Medulla oblongata (tissue), 1 donor: Measurements from ENCODE around the gene TMEM222.

Source experiments
- DNase-seq: peaks from one replicate; pipeline ENCODE4 v3.0.0-alpha.2; 2015; ENCODE audit errors: extremely low spot score

The TMEM222 gene

DNA sequence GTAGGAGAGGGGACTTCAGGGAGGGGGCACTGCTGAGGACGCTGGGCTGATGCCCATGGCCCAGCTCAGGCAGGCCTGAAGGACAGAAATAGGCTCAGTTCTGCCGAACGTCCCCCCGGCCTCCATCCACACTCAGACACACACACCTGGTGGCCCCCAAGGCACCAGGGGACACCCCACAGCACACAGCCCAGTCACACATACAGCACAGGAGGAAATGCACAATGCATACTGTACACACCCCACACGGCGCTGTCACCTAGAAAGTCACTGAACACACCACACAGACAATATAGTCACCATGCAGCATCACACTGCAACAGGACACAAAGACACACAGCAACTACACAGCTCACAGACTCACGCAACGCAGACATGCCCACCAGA, 20.4 kb downstream of the TMEM222 start:
- DNase-seq, result no peak

DNA sequence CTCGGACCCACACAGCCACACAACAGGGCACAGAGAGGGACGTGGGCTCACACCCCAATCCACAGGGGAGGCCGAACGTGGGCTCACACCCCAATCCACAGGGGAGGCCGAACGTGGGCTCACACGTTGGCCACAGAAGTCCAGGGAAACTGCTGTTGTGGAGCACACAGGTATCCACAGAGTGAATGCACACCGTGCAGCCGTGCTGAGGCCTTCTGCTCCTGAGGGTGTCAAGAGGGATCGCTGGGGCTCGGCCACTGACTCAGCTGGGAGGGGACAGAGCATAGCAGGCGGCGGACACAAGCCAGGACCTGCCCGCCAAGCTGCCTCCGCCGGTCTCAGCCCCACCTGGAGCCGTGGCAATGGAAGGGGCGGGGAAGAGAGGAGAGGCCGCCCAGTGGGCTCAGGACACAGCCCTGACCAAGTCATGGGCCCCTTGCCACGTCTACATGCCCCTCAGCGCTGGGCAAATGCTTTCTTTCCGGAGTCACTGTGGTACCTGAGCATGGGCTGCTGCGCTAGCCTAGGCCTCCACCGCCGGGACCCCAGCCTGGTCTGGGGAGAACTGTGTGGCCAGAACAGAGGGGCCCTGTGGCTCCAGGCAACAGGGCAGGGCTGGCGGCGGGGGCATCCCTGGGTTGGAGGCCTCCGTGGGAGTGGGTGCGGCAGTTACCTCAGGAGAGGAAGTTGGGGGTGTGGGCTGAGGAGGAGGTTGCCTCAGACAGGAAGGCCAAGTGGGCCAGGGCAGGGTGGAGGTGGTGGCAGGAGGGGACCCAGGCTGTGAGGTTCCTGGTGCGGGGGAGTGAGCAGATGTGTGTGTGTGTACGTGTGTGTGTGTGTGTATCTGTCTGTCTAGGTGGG, 21.0 kb downstream of the TMEM222 start:
- no peak for DNase-seq

DNA sequence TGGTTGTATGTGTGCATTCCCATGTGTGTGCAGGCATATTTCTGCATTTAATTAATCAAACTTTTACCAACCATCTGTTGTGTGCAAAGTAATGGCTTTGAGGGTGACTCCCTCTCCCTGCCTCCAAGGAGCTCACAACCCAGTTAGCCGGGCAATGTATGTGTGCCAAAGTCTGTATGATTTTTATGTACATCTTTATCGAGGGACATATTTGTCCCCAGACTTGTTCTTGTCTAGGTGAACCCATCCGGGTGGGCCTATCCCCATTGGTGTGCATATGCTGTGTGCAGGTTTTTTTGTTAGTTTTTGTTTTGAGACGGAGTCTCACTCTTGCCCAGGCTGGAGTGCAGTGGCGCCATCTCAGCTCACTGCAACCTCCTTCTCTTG, 21.7 kb downstream of the TMEM222 start:
- no peak for DNase-seq

DNA sequence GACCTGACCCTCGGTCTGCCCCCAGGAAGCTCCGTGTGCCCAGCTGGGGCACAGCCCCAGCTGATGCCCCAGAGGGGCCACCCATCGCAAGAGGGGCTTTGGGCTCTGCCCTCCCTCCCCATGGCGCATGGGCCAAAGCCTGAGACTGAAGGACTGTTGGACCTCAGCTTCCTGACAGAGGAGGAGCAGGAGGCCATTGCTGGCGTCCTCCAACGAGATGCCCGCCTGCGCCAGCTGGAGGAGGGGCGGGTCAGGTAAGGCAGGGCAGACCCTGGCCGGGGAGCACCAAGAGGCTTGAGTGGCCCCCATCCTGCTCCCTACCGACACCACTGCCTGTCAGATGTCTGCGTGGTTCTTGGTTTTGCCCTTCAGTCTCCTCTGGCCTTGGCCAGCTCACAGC, 23.3 kb downstream of the TMEM222 start:
- no peak for DNase-seq

DNA sequence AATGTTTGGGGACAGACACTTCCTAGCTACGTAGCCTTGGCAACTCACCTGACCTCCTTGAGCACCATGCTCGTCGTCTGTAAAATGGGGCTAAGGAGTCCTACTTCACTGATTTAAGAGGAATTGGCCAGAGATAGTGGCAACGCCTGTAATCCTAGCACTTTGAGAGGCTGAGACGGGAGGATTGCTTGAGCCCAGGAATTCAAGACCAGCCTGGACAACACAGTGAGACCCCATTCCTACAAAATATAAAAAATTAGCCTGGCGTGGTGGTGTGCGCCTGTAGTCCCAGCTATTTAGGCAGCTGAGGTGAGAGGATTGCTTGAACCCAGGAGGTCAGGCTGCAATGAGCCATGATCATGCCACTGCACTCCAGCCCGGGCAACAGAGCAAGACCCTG, 24.4 kb downstream of the TMEM222 start:
- DNase-seq, result no peak

DNA sequence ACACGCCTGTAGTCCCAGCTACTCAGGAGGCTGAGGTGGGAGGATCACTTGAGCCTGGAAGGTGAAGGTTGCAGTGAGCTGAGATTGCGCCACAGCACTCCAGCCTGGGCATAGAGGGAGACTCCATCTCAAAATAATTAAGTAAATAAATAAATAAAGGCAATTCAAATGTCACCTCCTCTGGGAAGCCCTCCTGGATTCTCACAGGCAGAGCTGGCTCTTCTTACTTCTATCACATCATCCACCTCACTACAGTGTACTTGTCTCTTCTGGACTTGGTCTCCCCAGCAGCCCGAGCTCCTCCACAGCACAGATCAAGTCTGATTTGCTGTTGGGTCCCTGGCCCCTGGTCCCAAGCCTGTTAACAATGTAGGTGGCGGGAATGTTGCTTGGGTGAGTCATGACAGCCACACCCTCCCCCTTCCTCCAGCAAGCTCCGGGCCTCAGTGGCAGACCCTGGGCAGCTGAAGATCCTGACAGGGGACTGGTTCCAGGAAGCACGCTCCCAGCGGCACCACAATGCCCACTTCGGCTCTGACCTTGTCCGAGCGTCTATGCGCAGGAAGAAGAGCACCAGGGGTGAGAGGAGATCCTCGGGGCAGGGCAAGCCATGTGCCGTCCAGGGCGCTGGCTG, 25.1 kb downstream of the TMEM222 start:
- DNase-seq, result no peak

DNA sequence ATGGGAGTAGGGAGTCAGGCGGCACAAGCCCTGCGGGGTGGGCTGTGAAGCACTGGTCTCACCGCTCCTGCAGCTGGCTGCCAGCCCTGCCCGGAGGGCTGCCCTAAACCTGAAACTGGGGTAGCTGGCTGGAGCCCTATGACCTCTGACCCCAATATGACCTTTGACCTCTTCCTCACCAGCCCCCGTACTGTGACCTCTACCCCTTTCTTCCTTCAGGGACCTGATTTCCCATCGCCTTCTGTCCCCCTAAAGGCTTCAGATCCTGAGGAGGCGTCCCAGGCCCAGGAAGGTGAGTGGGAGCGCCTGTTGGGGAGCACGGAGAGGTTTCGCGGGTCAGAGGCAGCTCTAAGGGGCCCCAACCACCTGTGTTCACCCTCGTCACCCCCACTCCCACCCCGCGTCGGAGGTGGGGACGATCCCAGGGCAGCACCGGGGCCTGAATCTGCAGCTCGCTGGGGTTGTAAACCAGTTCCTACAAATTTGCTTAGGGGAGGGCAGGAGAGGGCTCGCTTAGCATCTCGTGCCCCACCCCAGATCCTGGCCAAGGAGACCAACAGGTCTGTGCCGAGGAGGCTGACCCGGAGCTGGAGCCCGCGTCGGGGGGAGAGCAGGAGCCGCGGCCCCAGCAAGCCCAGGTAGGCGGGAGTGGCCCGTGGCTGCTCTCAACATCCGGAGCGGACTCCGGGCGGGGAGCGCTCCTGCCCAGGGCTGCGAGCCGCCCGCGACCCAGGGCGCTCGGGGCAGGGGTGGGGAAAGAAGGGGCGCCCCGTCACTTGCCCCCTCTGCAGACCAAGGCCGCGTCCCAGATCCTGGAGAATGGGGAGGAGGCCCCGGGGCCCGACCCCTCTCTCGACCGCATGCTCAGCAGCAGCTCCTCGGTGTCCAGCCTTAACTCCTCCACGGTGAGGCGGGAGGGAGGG, 27.2 kb downstream of the TMEM222 start:
- DNase-seq, result no peak

DNA sequence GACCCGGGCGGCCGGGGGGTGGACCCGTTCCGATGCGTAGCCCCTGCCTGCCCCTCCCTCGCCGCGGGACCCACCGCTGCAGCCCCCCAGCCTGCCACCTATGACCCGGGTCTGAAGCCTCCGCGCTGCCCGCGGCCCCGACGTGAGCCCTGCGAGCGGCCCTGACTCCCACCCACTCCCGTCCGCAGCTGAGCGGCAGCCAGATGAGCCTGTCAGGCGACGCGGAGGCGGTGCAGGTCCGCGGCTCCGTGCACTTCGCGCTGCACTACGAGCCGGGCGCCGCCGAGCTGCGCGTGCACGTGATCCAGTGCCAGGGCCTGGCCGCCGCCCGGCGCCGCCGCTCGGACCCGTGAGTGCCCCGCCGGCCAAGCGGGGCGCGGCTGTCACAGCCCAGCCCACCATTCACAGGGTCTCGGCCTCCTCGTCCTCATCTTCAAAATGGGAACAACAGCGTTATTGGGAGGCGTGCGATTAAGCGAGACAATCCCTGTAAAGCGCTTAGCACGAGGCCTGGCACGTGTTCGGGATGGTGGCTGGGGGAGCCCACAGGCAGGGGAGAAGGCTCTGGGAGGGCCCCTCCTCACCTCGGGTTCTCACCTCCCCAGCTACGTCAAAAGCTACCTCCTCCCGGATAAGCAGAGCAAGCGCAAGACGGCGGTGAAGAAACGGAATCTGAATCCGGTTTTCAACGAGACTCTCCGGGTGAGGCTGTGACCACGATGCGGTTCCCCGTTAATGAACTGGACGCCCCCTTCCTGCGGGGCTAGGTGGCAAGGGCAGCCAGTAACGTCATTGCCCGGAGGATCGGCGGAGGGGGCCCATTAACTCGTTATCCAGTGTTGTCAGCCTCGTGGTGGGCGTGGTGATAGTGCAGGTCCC, 28.1 kb downstream of the TMEM222 start:
- no peak for DNase-seq

DNA sequence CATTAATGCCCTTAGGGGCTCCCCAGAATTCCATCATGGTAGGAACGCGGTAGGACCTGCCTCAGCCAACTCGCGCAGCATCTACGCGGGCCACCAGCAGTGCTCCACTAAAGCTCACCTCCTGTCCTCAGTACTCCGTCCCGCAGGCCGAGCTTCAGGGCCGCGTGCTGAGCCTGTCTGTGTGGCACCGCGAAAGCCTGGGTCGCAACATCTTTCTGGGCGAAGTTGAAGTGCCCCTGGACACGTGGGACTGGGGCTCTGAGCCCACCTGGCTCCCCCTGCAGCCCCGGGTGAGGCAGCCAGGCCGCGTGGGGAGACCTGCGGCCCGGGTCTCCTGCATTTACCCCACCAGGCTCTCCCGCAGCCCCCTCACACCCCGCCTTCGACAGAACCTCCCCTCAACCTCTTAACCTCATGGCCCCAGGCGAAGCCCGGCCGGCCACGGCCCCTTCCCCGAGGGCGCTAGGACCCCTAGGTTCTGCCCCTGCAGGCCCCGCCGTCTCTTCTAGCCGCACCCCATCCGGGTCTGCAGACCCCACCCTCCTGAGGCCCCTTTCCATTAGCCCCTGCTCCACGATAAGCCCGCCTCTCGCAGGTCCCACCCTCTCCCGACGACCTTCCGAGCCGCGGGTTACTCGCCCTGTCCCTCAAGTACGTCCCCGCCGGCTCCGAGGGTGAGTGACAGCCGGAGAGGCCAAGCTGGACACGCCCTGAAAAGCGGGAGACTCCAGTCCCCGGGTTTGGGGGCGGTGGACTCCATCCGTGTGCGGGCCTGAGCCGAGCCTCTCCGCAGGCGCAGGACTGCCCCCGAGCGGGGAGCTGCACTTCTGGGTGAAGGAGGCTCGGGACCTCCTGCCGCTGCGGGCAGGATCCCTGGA, 28.9 kb downstream of the TMEM222 start:
- no peak for DNase-seq

DNA sequence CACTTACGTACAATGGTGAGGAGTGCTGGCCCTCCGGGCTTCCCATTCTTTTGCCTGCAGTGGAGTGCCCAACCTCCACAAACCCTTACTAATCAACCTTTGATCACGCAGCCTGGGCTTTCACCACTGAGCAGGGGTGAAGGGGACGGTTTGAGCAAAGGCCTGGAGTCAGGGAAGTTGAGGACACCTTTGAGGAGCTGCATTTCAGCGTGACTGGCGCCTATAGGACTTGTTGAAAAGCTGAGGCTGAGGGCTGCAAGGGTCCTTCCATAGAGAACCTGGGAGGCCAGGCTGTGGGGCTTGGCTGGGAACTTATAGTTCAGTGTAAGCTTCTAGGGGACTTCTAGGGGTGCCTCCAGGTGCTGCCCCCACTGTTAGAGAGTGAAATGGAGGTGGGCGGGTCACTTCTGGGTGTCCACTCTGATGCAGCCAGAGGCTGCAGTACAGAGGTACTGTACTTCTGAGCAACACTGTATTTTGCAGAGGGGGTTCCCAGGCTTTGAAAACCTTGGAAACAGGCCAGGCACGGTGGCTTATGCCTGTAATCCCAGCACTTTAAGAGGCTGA, 29.7 kb downstream of the TMEM222 start:
- DNase-seq, result no peak

DNA sequence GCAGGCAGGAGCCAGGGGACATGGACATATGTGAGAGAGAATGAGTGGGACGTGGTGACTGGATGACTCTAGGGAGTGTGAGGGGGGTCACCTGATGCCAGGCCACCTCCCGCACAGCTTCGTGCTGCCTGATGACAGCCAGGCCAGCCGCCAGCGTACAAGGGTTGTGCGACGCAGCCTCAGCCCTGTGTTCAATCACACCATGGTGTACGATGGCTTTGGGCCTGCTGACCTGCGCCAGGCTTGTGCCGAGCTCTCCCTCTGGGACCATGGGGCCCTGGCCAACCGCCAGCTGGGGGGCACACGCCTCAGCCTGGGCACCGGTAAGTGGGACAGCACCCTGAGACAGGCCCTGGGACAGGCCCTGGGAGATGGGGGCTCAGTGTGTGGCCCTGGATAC, 31.2 kb downstream of the TMEM222 start:
- no peak for DNase-seq

DNA sequence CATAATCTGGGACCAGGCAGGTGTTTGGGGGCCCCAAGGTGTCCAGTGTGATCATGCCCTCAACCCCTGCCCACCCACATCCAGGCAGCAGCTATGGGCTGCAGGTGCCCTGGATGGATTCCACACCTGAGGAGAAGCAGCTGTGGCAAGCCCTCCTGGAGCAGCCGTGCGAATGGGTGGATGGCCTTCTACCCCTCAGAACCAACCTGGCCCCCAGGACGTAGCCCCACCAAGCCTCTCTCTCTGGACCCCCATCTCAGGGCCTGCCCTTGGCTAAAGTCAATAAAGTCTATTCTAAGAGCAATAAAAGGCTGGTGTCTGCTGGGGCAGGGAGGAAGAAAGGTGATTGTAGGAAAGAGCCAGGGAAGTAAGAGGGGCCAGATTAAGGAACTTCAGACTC, 31.7 kb downstream of the TMEM222 start:
- no peak for DNase-seq

DNA sequence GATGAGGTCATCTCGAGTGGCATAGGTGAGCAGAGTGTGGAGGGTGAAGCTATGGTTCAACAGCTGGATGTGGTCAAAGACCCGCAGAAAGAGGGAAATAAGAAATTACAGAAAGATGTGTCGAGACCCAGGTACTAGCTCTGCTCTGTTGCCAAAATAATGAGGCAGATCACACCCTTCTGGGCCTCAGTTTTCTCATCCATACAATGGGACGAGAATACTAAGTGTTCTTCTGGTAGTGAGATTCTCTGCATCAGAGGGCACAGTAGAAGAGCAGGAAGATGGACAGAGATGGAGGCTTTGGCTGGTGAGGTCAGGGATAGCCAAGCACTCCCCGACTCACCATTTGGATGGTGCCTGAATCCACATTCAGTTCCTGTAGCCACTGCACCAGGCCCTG, 33.7 kb downstream of the TMEM222 start:
- DNase-seq, result no peak

DNA sequence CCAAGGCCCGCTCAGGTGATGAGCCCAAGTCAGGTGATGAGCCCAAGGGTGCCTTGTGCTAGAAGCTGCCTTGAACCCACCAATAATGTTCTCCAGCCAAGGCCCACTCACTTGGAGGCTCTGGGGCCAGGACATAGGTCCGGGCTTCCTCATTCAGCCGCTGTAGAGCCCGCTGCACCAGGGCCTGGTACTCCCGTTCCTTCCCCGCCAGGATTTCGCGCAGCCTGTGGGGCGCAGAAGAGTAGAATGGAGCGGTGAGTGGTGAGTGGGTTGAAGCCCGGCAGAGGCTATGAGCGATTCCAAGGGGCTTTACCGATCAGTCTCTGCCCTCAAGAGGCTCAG, 34.3 kb downstream of the TMEM222 start:
- no peak for DNase-seq

DNA sequence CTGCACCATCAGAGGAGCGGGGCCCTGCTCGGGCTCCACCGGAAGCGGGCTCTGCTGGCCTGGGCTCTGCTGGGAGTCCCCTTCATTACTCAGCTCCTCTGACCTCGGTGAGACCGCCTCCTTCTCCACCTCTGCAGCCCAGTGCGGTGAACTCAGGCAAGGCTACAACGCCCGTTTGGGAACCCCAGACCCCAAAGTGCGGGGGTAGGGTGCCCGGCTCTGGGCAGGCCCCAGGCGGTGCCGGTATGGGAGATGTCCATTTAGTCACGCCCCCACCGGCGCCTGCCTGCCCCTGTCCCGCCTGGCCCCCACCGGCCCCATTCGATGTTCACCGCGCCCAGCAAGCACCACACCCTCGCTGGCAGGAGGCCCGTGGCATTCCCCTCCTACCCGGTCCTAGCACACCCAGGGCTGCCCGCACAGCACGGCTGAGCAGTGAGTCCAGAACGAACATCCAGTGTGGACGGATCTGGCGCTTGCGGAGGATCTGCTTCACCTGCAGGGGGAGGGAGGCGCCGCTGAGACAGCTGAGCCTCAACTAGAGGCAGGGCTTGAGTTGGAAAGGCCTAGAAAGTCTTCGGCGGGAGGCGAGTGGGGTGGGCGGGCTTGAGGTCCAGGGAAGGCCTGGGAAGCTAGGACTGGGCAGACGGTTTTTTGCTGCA, 34.8 kb downstream of the TMEM222 start:
- no peak for DNase-seq

DNA sequence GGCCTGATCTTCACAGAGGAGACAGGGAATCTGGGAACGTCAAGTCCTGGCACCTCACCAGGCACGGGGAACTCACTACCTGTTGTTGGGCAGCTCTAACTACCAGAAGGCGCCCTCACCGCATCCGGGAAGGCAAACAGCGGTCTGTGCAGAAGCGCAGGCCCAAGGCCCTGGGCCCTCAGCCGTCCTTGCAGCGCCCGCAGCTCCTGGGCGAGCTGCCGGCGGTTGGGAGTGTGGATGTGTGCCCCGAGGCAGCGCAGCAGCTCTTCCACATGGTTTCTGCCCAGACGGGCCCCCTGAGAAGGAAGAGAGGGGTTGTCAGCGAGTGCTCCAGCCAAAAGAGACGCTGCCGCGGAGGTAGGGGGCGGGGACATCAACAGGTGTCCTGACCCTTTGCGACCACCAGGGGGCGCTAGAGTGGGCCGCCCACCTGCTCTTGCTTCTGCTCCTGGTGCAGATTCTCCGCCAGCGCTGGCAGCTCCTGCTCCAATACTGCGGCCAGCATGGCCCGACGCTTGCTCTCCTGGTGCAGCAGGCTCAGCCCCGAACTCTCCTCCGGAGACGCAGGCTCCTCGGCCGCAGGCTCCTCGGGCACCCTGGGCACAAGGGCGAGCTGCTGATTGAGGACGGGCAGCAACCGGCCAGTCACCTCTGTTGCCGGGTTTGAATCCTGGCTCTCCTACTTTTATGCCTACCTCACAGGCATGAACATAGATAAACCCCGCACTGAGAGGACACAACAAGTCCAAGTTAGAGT, 35.5 kb downstream of the TMEM222 start:
- peak; percentile 47 for DNase-seq

DNA sequence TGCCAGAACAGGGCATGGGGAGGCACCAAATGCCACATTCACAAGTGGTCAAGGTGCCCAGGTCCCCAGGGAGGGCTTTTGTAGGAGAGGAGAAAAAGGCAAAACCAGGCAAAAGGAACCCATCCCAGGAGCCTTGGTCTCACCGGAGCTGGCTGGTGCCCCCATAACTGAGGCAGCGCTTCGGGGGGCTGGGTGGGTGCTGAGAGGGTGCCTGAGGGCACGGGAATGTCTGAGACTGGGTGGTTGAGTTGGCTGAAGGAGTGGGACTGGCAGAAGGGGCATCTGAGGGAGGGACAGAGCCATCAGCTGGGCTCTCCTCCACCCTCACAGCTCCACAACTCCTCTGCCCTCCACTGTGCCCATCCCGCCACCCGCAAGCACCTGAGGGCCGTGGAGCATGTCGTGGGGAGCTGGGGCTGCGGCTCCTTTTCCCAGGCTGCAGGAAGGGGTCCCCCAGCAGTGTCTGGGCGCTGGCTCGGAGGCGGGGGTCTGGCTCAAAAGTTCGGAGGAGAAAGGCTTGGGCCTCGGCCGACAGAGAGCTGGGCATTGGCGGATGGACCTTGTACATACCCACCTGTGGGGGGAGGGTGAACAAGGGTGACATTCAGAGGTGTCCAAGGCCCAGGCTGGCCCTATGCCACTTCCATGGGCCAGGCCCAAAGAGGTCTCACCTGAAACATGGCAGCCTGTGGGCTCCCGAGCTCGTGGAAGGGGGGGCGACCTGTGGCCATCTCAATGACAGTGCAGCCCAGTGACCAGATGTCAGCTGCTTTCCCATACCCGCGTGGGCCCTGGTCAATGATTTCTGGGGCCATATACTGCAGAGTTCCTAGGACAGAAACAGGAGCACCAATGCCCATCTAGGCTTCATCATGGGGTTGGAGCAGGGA, 36.3 kb downstream of the TMEM222 start:
- no peak for DNase-seq

DNA sequence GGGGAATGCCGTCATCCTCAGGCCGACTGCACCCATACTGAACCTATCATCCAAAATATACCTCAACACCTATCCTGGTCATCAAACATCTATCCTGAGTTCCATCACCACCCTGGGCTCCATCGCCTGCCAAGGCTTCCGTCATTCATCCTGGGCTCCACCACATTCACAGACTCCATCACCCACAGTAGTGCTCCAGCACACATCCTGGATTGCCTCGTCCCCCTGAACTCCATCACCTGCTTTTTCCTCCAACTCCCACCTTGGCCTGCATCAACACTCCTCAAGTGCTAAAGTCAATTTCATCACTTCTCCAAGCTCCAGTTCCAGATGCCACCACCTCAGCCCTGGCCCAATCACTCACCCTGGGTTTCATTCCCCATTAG, 37.0 kb downstream of the TMEM222 start:
- no peak for DNase-seq
